ENCODE results near the gene IGF2R.

Gene IGF2R

GRCh38 chr6:160048471-160048870, 79.6 kb downstream of the IGF2R start:
- TF ChIP-seq, protein P1, sequence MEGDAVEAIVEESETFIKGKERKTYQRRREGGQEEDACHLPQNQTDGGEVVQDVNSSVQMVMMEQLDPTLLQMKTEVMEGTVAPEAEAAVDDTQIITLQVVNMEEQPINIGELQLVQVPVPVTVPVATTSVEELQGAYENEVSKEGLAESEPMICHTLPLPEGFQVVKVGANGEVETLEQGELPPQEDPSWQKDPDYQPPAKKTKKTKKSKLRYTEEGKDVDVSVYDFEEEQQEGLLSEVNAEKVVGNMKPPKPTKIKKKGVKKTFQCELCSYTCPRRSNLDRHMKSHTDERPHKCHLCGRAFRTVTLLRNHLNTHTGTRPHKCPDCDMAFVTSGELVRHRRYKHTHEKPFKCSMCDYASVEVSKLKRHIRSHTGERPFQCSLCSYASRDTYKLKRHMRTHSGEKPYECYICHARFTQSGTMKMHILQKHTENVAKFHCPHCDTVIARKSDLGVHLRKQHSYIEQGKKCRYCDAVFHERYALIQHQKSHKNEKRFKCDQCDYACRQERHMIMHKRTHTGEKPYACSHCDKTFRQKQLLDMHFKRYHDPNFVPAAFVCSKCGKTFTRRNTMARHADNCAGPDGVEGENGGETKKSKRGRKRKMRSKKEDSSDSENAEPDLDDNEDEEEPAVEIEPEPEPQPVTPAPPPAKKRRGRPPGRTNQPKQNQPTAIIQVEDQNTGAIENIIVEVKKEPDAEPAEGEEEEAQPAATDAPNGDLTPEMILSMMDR (IDR thresholded peaks at IDR 0.05; ENCODE audit: insufficient read depth, missing control alignments) = no peak
- FAIRE-seq = no peak
- no peak for DNase-seq (ENCODE audit: insufficient read length, low spot score)

- no peak for FAIRE-seq
- TF ChIP-seq, protein P1 (IDR thresholded peaks at IDR 0.05; ENCODE audit: insufficient read depth, missing control alignments) = no peak
- DNase-seq (ENCODE audit: insufficient read length, low spot score) = no peak
Measured at GRCh38 chr6:160049346-160049745, 80.5 kb downstream of the IGF2R start.

DNA sequence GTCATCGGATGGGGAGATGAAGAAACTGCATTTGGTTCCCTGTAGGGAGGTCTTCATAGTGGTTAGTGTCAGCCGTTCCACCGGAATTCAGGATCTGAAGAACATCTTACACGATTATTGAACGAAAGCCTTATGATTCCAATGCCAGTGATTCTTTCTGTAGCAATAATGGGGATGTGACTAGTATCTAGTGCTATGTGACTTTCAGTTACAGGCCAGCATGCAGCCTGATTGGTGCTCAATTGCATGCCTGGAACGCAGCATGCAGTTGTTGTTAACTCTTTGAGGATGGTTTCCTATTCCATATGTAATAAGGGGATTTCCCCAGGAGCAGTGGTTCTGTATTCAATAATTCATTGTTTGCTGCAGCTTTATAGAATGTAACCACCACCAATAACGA, 81.1 kb downstream of the IGF2R start:
- TF ChIP-seq, protein P1 (IDR thresholded peaks at IDR 0.05; ENCODE audit: insufficient read depth, missing control alignments) = no peak
- DNase-seq (ENCODE audit: insufficient read length, low spot score) (no peak), FAIRE-seq (no peak)

DNA sequence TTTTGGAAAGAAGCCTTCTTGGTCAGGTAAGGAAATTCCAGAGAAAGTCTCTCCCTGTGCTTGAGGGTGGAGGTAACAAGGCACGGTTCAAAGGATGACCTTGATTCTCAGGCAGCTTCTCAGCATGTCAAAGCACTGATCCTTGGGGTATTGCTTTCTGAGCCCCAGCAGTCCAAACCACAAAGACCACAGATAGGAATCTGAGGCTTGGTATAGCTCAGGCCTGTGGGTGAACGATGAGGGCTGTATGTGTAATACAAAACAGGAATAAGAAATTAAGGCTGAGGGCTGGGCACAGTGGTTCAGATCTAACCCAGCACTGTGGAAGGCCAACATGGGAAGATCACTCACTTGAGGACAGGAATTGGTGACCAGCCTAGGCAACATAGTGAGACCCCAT, 82.5 kb downstream of the IGF2R start:
- TF ChIP-seq, protein P1 (IDR thresholded peaks at IDR 0.05; ENCODE audit: insufficient read depth, missing control alignments) = no peak
- no peak for DNase-seq (ENCODE audit: insufficient read length, low spot score)
- FAIRE-seq = no peak

DNA sequence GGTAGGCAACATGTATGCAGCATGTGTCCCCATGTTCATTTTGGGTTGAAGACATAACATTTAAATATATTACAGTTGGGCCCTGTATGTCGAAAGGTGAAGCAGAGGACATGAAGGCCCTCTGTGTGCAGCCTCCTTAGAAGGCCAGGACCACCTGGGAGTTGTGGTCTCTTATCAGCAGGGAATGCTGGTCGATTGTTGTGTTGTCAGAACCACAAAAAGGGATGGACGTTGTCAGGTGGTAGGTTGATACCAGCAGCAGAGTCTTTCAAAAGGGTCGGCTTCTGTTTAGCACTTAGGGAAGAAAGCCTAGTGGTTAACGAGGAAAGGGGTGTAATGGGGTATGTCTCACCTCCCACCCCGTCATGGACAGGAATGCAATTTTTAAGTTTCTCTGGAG, 85.4 kb downstream of the IGF2R start:
- TF ChIP-seq, protein P1 (IDR thresholded peaks at IDR 0.05; ENCODE audit: insufficient read depth, missing control alignments) = no peak
- no peak for FAIRE-seq
- no peak for DNase-seq (ENCODE audit: insufficient read length, low spot score)

DNA sequence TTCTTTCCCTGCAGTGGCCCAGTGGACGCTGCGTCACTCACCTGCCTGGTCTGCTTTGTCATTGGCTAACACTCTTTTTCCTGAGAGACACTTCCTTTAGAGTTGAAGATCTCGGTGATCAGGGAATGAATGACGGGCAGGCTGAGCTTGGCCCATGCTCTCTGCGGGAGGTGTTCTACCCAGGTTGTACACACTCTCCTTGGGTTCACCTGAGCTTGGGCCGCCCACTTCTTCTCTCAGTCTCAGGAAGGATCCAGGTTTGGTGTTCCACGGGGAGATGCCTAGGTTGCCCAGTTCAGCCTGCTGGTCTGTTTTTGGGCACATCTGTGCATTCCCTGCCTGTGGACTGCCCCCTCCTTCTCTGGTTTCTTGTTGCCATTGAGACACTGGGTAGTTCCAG, 86.0 kb downstream of the IGF2R start:
- TF ChIP-seq, protein P1 (IDR thresholded peaks at IDR 0.05; ENCODE audit: insufficient read depth, missing control alignments) = no peak
- FAIRE-seq (no peak), DNase-seq (ENCODE audit: insufficient read length, low spot score) (no peak)

- FAIRE-seq = no peak
- TF ChIP-seq, protein P1 (IDR thresholded peaks at IDR 0.05; ENCODE audit: insufficient read depth, missing control alignments) = no peak
- no peak for DNase-seq (ENCODE audit: insufficient read length, low spot score)
Measured at GRCh38 chr6:160055378-160055777, 86.5 kb downstream of the IGF2R start.
